GM18951 (cell line): ENCODE data around the gene B4GALT4.

Experiments used
- POLR2A ChIP-seq: IDR thresholded peaks from 4 replicates; pipeline ENCODE4 v1.6.1; 2011; ENCODE audit warnings: mild to moderate bottlenecking; ENCODE audit not compliant: insufficient read length, insufficient read depth; ENCODE audit errors: extremely low read depth
- in situ Hi-C: fragments of 300-500 bp; cut with MboI; formaldehyde crosslinking; loops from one replicate; pipeline ENCODE4 v1.12.0; 2022; ENCODE audit warnings: low sequenced_read_pairs, mixed read lengths, inconsistent platforms; ENCODE audit not compliant: unreplicated experiment

Gene B4GALT4

DNA sequence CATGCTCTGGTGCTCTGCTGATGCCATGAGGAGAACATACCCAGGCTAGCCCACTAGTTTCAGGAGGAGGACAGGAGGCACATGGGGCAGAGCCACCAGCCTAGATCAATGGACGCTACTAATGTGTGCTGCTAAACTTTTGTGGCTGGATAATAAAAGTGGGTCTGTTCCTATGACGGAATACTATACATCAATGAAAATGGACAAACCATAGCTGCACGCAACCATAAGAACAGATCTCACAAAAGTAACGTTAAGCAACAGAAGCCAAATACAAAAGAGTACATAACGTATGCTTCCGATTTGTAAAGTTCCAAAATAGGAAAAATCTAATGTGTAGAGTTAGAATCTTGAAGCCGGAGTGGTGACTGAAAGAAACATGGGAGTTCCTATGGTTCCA is 11.5 kb downstream of the B4GALT4 start:
- TF ChIP-seq POLR2A = no peak
- in situ Hi-C loops = no loop called here

DNA sequence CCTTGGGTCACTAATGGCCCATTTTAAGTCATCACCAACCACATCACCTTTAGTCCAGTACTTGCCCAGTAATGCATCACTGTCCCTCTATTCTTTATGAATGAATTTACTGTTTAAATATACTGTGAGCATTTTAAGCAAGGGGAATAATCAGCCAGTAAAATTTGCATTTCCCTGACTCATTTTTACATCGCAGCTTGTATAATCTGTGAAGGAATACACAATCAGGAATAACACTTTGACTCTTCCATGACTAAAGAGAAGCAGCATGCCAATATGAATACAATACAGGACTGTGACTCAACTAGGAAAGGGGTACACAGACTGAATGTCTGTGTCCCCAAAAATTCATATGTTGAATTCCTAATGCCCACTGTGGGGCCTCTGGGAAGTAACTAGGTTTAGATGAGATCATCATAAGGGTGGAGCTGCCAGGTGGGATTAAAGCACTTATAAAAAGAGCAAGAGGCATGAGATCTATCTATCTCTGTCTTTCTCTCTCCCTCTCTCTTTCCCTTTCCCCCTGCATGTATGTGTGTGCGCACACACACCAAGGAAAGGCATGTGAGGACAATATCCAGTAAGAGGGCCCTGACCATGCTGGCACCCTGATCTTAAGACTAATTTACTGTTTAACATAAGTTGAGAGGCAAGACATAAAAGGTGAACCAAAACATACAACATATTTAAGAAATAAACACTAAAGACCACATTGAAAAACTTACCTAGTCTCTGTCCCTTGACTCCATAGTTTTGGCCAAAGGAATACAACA is 12.1 kb downstream of the B4GALT4 start:
- in situ Hi-C loops = no loop called here
- no peak for TF ChIP-seq POLR2A

GRCh38 chr3:119227070-119227850 is 13.4 kb downstream of the B4GALT4 start:
- in situ Hi-C loops = no loop called here
- no peak for TF ChIP-seq POLR2A

- no peak for TF ChIP-seq POLR2A
- in situ Hi-C loops = no loop called here
These were observed 15.6 kb downstream of the B4GALT4 start for GRCh38 chr3:119225121-119225520.

DNA sequence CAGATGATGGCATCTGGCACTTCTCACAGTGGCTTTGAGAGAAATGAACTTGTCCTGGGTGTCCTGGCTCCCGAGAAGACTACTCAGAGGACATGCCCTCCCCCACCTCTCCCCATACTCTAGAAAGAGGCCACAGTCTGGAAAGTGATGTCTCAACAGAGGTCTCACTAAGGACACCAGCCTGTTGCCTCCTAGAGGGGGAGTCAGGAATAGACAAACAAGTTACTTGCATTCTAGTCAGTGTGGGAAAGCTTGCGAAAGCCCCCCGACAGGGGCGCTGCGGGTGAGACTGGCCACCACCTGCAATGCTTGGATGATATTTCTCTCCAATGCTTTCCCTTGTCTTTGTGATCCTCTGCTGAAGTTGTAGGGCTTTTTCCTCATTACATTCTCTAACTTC is 17.2 kb downstream of the B4GALT4 start:
- no peak for TF ChIP-seq POLR2A
- in situ Hi-C loops = no loop called here

GRCh38 chr3:119222391-119222790 is 18.3 kb downstream of the B4GALT4 start:
- no peak for TF ChIP-seq POLR2A
- in situ Hi-C loops = no loop called here

DNA sequence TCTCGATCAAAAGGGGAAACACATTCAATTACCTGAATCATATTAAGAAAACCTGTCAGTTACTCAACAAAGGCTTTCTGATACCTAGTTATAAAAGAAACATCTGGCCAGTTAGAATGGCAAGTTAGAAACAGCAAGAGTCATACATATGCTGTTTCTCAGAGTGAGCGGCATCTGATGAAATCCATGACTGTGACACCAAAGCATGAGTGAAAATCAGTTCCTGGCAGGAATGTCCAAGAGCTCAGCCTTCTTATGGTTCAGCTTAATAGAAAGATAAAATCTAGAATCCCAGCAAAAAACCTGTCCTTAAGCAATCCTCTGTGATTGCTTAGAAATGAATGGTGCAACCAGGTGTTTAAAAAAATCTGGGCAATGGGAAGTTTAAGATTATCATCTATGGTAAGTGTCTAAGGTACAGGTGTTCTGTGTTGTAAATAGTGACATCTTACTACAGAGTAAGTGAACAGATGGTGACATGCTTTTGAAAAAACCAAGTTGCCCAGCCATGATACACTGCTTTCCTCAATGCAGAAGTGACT is 18.8 kb downstream of the B4GALT4 start:
- in situ Hi-C loops = no loop called here
- TF ChIP-seq POLR2A = no peak

DNA sequence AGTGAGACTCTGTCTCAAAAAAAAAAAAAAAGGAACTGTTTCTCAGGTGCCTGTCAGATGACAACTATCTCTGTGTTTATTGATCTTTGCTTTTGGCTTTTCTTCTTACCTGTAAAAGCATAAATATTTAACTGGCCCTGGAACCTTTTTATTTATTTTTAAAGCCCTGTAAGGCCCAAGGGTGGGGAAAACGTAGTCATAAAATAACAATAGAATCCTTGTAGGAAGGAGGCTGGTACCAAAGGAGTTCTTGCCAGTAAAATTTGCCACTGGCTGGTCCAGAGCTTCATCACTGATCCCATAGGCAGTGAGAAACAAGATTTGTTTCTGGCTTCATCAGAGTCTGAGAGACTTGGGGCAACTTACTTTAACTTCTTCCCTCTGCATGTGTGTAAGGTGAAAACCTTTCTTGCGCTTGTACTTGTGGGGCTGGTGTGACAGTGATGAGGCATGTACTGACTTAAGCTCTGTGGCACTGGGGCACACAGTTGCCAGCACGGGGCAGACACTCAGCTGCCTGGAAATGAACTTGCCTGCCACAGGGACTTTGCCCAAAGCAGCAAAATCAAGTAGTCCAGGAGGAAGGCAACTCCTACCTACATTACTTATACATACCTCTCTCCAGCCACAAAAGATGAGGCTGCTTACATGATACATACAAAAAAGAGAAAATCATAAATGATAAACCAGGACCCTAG is 19.6 kb downstream of the B4GALT4 start:
- no peak for TF ChIP-seq POLR2A
- in situ Hi-C loops = no loop called here

- in situ Hi-C loops = no loop called here
- TF ChIP-seq POLR2A = no peak
These were observed 20.5 kb downstream of the B4GALT4 start for GRCh38 chr3:119220198-119220597.

- TF ChIP-seq POLR2A = no peak
- in situ Hi-C loops = no loop called here
These were observed 21.6 kb downstream of the B4GALT4 start for GRCh38 chr3:119219069-119219468.

DNA sequence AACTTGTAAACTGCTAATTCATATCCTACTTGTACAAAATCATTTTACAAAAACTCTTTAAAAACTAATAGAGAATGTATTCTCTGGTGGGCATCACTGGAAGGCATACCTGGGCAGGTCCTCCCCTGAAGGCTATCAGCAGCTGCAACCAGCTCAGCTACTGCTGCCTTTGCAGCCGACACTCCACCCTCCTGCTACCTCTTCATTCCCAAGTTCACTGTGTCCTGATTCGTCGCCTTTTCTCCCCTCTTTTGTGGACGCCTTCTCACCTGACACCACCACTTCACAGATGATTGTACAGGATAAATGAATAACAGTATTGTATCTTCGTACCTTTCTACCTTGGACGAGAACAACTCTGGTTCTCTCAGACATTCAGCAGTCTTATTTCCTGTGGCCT is 28.9 kb downstream of the B4GALT4 start:
- in situ Hi-C loops = no loop called here
- TF ChIP-seq POLR2A = no peak

- TF ChIP-seq POLR2A = no peak
- in situ Hi-C loops = no loop called here
These were observed 29.5 kb downstream of the B4GALT4 start for GRCh38 chr3:119211193-119211592.

GRCh38 chr3:119207512-119207875 is 33.2 kb downstream of the B4GALT4 start:
- in situ Hi-C loops = no loop called here
- no peak for TF ChIP-seq POLR2A

GRCh38 chr3:119206611-119207511 is 33.8 kb downstream of the B4GALT4 start:
- TF ChIP-seq POLR2A = no peak
- in situ Hi-C loops = no loop called here
